H1 (cell line): ENCODE data around the gene TCEA3. TPM values are rescaled to one million over a fixed set of nuclear protein-coding genes. Genes with fewer than 3 reads are reported as not detected.

Experiments
- KDM5A ChIP-seq: fragments of 200-600 bp; IDR thresholded peaks from 2 replicates; pipeline ENCODE4 v1.7.1; 2012; ENCODE audit warnings: mild to moderate bottlenecking, low read length, inconsistent platforms, mixed read lengths
- MAFK ChIP-seq: IDR thresholded peaks from 2 replicates; pipeline ENCODE4 v1.6.1; 2012; ENCODE audit warnings: low read depth, mild to moderate bottlenecking, improper control_type of control experiment, low read length
- SAP30 ChIP-seq: fragments of 300-600 bp; sonication (generic); IDR thresholded peaks from 2 replicates; pipeline ENCODE4 v1.7.1; 2012; ENCODE audit warnings: low read length, moderate library complexity, mild to moderate bottlenecking, inconsistent platforms; ENCODE audit not compliant: insufficient read depth, insufficient replicate concordance
- SIX5 ChIP-seq: IDR thresholded peaks from 2 replicates; pipeline ENCODE4 v1.6.1; 2011; ENCODE audit warnings: mild to moderate bottlenecking, low read depth, low read length
- SUZ12 ChIP-seq: fragments of 200-600 bp; sonication (generic); IDR thresholded peaks from 2 replicates; pipeline ENCODE4 v1.6.1; 2012; ENCODE audit warnings: mild to moderate bottlenecking, inconsistent platforms, low read length, moderate library complexity, mixed read lengths
- polyA plus RNA-seq, 7 experiments: library from polyadenylated mRNA; depleted of rRNA in 3 of 7; stranded (reverse) in 5 of 7; unstranded in 2 of 7; fragments of >200 nt in 5 of 7; fragments of 200-250 nt in 2 of 7; gene quantifications; 1 replicate in 5 of 7; 2 replicates in 1 of 7; 4 replicates in 1 of 7; pipeline versions ENCODE4 v1.2.1 to v1.2.3, GENCODE V29; 2011 to 2013; ENCODE audit warnings: missing spikeins in 2 of 7, mixed read lengths in 2 of 7
- total RNA-seq: library from RNA; stranded (reverse); fragmentation: NEBNext Ultra II Directional; extraction: Animal tissue kit (Norgen Biotek cat#: 25700); gene quantifications from 2 replicates; pipeline ENCODE4 v1.2.1, GENCODE V29; 2021
- TF ChIP-seq, protein P1 (sequence below): IDR thresholded peaks from 2 replicates; pipeline ENCODE4 v1.6.1; 2012; ENCODE audit warnings: inconsistent platforms

The TCEA3 gene
- total and polyA plus RNA-seq, 2 of the 8 experiments (the other 6 are each of a cell fraction or from before 2014, with no cell fraction given), result 0.08 TPM; not detected in 1

- no peak for TF ChIP-seq KDM5A
- TF ChIP-seq SIX5, result no peak
- TF ChIP-seq, protein P1, sequence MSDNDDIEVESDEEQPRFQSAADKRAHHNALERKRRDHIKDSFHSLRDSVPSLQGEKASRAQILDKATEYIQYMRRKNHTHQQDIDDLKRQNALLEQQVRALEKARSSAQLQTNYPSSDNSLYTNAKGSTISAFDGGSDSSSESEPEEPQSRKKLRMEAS, result no peak
- no peak for TF ChIP-seq MAFK
- TF ChIP-seq SAP30, result no peak
- TF ChIP-seq SUZ12, result no peak
Measured at GRCh38 chr1:23451441-23451840, 26.9 kb upstream of the TCEA3 start (continued).
